Measurements from ENCODE around the gene BBIP1. TPM values are rescaled to one million over a fixed set of nuclear protein-coding genes. Genes with fewer than 3 reads are reported as not detected.
A peak's percentile ranks its signal among the peaks of the same experiment; 100 is the strongest.
"Not testable (repeated sequence)": the region's sequence is repeated elsewhere in the genome, so short reads cannot be mapped to it uniquely, and the experiment has no call there.

The BBIP1 gene
- total RNA-seq, 2 donors from 2014 or later = 22.8 to 25.5 TPM

DNA sequence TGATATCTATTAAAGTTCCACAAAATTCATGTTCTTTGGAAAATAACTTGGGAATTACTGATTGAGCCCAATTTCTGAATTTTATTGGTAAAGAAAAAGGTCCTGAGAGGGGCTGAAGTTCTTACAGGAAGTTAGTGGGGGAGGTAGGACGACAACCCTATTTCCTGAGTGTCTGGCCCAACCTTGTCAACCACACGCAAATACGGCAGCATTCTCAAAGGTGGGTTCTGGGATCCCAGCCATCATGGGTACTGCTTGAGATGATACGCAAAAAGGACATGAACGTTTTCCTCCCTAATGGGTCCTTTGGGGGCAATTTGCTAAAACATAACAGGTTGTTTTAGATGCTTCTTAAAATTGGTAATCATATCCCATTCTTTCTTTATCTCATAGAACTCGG, 50.0 kb downstream of the BBIP1 start:
- DNase-seq = no peak
- no peak for ATAC-seq
- intact Hi-C loops (cut with DNase I) = no loop called here

DNA sequence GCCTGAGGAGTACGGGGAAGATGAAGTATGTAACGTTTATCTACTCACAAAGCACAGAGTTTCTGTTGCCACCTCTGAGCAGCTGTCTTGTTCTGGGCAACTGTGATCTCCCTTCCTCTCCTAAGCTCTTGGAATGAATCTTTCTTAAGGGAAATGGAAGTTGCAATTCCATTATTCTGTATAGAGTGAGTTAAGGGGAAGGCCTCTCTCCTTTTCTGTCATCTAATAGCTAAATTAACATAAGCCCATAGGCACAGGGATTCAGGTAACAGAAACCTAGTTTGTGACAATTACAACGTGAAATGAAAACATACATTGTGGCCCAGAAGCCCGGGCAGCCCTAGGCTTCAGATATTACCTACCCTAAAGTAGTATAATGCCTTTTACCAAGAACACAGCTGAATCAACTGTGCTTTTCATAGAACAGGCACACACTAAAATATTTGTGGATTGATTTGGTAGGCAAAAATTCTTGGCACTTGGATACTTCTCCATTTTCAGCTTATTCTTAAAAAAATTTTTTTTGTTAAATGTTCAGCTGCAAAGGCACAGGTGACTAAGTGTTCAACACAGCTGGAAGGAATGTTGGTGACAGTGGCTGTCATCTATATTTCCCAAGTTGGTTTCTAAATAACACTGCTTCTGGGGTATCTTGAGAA, 51.0 kb downstream of the BBIP1 start:
- ATAC-seq (no peak), DNase-seq (no peak)
- intact Hi-C loops (cut with DNase I) = no loop called here

DNA sequence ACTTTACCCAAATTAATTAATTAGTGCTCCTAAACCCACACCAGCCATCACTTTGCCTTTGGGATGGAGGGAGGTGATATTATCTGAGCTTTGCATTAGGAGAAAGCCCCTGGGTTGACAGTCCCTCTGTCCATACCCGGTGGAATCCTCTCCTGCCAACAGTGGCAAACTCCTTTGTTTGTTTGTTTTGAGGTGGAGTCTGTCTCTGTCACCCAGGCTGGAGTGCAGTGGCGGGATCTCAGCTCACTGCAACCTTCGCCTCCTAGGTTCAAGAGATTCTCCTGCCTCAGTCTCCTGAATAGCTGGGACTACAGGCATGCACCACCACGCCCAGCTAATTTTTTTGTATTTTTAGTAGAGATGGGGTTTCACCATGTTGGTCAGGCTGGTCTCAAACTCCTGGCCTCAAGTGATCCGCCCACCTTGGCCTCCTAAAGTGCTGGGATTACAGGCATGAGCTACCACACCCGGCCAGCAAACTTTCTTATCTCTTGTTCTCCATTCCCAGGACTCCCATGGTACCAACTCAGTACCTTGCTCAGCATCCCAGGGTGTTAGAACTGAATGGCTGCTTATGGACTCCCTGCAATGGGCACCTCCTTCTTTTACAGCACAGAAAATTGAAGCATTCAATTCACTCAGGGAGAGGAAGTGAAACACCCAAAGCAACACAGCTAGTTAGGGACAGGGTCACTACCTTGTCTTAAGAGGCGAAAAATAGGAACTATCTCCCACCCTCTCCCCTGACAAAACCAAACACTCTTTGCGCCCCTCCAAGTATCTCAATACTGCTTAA, 51.8 kb downstream of the BBIP1 start:
- ATAC-seq; intact Hi-C loops (cut with DNase I); DNase-seq: not testable (repeated sequence)

DNA sequence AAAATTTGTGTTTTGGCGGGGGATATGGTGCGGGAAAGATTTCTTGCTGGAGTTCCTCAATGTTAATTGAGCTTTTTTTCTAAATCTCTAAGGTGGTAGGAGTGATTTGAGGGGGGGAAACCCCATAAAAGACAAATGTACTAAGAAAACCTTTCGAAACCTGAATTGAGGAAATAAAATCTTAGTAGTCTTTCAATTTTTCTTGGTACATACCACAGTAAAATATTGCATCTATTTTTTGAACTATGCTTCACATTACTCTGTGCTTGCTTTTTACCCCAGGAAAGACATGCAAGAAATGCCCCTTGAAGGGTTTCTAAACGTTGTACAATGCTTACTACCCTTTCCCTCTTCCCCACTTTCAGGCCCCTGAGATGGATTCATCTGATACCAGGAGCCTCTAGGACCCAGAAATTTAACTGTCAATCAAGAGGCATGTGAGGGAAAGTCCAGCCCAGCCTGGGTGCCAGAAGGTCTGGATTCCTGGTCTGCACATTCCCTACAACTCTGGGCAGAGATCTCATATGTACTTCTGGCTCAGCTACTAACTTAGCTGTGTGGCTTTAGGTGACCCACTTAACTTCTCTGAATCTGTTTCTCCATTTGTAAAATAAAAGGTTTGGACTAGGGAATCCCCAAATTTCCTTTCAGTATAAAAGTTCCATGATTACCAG, 53.0 kb downstream of the BBIP1 start:
- DNase-seq (no peak), ATAC-seq (no peak)
- intact Hi-C loops (cut with DNase I) = no loop called here

DNA sequence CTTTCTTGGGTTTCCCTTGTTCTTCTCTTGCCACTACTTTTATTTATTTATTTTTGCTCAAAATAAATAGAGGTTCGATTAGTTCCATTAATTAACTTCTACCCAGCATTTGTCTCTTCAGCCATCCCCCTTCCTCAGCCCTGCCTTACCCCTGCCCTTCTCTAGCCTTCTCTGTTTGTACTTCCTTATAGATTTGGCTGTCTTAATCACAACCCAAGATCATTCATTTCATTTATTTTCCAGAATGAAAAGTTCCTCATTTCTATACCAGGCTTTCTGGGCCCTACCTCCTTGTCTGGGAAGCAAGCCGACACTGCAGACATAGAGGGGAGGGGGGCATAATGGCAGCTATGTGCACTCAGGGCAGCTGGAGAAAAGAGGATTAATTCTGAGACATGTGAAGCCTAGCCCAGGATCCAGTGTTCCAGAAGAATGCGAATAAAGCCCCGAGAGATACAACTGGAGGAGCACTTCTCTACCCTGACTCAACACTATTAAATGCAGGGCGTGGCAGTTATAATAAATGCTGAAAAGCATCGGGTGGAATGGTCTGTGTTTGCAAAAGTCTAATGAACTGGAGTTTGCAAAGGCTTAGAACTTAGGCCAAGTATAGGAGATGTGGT, 53.7 kb downstream of the BBIP1 start:
- ATAC-seq = peak; percentile 6 to 77
- DNase-seq = no peak
- intact Hi-C loops (cut with DNase I) = no loop called here

DNA sequence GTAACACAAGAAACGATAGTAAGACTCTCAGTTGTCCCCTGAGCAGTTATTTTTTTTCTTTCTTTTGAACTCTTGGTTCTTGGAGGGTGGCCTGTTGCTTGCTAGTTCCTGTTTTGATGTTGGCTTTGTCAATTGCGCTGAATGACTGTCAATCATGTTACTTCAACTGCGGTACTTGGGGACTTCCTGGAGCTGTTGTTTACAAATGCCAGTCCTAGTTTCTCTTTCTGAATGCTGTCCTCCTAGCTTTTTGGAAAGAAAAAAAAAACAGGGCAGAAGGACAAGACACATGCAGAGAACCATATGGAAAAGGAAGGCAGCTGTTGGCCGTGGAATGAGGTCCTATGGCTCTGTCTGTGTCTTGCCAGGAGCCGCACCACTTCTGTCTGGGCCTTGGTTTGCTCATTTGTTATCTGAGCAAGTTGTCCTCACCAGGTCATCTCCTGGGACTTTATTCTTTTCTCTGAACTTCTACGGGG, 54.3 kb downstream of the BBIP1 start:
- intact Hi-C loops (cut with DNase I) = no loop called here
- ATAC-seq (peak; percentile 31 to 46), DNase-seq (no peak)

DNA sequence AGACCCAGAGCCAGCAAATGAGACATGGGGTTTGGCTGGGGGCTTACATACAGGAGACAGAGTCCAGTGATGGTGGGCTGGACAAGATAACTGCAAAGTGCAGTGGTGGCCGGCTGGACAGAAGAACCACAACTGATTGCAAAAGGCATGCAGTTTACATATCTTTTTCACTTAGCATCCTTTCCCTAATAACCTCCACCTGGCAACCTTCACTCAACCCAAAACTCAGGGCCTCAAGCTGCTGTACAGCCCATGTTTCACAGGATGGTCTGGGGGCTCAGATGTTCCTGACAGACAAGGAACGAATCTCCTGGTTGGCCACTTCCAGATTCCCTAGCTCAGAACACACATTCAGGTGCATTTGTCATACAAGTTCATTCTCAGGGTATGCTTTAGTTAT, 55.0 kb downstream of the BBIP1 start:
- DNase-seq (no peak), ATAC-seq (no peak)
- intact Hi-C loops (cut with DNase I) = no loop called here

DNA sequence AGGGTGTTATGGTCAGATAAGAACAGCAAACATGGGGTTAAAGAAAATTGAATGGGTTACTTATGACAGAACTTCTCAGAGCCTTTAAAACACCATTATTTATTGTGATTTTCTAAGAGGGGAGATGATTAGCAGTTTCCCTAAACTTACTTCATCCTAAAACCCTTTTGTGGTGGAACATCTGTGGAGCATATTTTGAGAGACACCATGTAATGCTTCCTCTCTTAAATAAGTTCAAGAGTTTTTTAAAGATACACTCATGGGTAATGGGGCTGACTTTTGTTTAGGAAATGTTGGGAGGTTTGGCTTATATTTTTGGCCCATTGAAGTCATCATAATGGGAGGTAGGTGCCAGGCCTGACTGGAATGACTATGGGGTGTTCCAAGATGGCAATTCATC, 55.6 kb downstream of the BBIP1 start:
- intact Hi-C loops (cut with DNase I) = no loop called here
- ATAC-seq = no peak
- DNase-seq = no peak

DNA sequence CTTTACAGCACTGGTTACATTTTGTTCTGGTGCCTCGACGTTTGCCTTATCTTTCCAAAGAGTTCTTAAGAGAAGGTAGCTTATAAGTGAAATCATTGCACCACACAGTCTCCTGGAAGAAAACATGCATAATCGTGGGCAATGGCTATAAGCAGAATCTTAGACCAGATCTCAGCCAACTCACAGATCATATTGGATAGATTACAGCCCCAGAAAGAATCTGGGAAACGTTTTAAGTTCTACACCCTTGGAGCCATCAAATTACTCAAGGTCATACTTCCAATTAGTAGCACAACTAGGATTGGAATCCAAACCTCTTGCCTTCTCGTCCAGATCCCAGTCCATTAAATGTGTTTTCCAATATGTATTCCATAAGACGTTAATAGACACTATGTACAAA, 56.0 kb downstream of the BBIP1 start:
- ATAC-seq = no peak
- no peak for DNase-seq
- intact Hi-C loops (cut with DNase I) = no loop called here

DNA sequence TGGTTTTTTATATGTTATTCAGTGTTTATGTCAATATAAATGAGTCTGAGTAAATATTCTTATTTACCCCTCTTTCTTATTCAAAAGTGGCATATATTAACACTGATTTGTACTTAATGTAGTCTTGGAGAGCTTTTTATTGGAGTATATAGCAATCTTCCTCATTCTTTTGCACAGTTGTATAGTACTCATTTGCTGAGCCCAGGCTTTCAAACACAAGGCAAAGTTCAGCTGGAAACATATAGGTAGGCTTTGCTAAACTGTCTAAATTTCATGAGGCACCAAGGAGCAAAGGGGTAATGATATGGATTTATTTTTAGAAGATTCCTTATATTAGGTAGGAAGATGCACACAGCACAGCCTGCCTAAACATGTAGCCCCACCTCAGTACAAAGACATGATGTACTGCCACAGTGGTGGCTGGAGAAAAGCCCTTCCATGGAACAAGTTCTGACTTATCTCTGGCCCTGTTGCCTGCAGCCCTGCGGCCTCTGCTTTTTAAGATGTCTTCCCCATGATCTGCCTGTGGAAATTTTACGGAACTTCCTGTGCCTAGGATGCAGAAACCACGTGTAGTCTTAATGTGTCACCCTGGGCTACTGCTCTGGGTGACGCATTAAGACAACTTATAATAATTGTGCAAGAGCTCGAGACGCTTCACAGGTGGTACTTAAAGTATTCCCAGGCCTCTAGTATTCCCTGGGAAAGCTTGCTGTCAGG, 56.9 kb downstream of the BBIP1 start:
- no peak for ATAC-seq
- no peak for DNase-seq
- intact Hi-C loops (cut with DNase I) = no loop called here

DNA sequence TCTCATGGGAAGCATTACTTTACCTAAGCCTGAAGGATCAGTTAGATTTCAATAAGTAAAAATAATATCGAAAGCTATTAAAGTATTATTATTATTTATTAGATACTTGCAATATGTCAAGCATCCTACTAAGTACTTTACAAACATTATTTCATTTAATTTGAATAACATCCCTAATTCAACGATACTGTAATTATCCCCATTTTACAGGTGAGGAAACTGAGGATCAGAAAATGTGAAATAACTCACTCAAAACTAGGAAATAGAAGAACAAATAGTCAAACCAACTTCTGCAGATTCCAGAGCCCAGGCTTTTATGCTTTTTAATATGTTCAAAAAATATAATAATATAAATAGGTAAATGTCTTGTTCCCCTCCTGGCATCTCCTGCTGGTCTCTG, 57.5 kb downstream of the BBIP1 start:
- intact Hi-C loops (cut with DNase I) = no loop called here
- no peak for ATAC-seq
- DNase-seq = no peak

DNA sequence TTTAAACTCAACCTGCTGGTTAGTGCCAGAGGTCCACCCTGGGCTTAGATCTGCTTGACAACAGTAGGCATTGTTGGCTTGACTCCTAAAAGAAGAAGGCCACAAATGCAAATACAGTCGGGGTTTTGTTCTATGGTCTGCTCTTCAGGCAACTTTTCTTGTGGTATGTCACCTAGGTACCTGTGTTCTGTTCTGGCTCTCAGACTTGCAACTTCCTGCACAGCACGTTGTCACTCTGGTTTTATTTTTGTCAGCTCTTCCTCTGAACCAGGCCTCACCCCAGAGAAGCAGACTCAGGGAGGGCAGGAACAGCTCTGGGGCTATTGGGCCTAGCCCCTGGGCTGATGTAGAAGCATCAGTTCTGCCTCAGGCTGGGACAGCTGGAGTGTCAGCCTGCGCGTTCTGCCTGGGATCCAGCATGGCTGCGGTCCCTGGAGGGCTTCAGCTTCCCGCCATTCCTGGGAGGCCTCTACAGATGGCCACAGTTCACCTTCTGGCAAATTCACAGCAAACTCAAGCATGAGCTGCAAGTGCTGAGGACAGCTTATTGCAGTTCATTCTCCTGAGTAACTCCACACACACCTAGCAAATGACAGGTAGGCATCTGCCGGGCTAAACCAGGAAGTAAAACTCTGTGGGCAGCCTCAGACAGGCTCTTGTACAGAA, 58.3 kb downstream of the BBIP1 start:
- no peak for ATAC-seq
- DNase-seq = no peak

DNA sequence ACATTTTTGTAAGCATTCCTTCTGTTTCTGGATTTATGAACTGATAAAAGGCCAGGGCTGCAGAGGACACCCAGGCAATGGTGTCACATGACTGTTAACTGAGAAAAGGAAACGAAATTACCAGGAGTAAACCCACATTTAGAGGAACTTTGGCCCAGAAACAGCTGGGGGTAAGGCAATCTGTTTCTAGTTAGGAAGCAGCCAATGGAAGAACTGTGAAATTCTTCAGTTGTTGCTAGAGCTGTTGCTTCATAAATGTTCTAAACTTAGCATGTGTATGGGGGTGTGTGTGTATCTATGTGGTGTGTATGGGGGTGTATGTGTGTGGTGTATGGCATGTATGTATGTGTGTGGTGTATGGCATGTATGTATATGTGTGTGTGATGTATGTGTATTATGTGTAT, 59.0 kb downstream of the BBIP1 start:
- no peak for DNase-seq
- peak; percentile 52 to 76 for ATAC-seq
- intact Hi-C loops (cut with DNase I) = no loop called here

More for the DNA sequence above, 58.3 kb downstream of the BBIP1 start:
- intact Hi-C loops (cut with DNase I) = no loop called here

DNA sequence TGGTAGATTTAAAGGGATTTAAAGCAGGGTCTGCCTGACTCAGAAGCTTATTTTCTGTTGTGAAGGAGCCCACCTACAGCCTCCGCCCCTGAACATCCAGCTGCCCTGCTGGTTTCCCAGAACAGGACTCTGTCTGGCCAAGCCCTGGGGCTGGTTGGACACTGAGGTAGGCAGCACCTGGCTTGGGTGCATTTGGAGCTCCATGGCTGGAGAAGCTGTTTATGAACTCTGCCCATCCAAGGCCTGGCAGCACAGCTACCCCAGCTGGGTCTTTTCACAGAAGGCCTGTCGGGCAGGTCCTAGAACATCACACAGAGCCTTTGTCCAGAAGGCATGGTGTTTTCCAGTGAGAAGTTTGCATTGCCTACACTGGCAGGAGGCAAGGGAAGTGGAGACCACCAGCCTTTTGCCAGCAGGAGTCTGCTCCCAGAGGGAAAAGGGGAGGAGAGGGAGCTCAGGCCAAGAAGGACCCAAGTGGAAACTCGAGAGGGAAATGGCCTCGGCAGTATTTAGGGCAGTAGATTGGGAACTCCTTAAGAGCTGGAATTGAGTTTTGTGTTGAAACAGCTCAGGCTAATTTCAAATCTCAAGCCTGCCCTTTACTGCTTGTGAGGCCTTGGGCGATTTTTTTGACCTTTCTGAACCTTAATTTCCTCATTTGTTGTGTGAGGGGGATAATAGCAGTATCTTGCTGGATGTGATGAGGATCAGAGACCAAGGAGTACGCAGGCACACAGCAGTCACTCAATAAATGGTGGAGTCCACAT, 59.6 kb downstream of the BBIP1 start:
- intact Hi-C loops (cut with DNase I) = no loop called here
- DNase-seq (no peak), ATAC-seq (peak; percentile 4 to 43)

DNA sequence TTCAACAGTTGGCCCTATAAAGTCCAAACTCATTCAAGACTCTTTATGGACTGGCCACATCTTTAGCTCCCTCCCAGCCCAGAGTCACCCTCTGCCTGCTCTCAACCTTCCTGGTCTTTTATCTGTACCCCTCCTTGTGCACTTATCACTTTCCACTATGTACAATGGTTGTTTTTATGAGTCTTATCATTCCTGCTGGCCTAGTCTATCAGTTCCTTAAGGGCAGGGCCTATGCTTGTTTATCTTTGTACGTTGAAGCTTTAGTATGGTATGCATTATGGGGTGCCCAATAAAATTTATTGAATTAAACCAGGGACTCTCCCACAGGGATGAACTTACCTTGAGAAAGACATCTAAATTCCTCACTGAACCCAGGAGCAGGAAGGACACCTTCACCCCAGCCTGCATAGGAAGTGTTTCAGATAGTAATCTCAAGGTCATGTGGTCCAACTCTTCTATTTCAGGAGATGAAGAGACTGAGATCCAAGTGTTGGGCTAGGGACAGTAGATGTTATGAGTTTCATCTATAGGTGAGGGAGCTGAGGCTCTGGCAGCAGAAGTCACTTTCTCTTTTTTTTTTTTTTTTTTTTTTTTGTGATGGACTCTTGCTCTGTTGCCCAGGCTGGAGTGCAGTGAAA, 60.6 kb downstream of the BBIP1 start:
- ATAC-seq (no peak), DNase-seq (no peak)
- intact Hi-C loops (cut with DNase I) = no loop called here

DNA sequence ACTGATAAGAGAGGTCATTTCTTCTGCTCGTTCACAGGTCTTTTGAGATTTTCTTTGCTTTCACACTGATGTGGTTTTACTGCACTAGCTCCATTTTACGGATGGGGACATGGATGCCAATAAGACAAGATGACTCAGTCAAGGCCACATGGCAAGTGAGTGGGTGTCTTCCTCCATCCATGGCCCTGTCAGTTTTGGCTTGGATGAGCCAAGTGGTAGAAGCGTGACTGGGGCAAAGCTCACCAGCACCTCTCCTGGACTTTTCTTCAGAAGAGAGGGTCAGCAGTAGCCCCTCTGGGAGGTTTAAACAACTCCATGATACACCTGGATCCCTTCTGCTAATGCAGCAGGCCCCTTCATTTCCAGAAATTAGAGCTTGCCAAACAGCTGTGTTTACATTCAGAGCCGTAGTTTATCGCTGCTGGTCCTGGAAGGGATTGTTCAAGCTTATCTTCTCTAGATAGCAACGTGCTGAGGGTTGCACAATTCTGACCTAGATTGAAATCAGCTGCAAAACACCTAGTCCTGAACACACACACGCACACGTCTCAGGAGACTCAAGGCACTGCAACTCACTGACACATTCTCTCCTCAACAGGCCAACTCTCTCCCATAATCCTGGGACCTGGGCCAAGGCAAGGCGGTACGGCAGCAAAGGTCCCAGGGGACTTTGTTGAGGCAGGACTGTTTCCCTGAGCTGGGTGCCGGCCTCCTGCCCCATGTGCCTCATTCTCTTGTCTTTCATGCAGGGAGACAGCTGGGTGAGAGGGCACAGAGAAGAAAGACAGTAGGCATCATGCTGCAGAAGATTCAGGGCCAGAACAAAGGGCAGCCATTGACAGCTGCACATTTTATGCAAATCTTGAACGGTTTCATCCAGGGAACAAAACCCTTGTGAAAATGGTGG, 61.5 kb downstream of the BBIP1 start:
- intact Hi-C loops (cut with DNase I) = no loop called here
- ATAC-seq (peak in 1 of 2 donors; percentile 51), DNase-seq (no peak)
